ENCODE results near the gene RNASEL.

DNA sequence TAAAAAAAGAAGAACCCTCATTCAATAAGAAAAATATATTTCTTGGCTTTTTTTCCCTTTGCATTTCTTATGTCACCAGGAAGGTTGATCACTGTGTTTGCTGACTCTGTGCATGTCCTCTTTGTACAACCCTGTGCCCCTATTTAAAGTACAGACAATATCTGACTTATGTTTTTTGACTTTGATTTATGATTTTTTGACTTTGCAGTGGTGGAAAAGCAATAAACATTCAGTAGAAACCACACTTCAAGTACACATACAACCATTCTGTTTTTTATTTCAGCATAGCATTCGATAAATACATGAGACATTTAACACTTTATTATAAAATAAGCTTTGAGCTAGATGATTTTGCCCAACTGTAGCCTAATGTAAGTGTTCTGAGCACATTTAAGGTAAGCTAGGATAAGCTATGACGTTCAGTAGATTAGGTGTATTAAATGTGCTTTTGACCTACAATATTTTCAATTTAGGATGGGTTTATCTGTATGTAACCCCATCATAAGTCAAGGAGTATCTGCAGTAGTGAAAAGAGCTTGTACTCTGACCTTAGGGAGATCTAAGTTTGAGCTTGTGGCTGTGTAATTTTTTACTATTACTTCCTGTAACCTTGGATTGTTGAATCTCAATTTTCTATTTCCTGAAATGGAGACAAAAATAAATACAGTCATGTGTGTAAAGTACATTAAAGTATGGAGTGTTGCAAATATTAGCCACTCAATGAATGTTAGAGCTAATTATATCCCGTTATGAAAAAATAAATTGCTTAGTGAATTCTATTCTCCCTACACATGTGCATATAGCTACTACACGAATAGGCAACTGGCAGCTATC is 1.2 kb downstream of the RNASEL start:
- TF ChIP-seq, protein P1, sequence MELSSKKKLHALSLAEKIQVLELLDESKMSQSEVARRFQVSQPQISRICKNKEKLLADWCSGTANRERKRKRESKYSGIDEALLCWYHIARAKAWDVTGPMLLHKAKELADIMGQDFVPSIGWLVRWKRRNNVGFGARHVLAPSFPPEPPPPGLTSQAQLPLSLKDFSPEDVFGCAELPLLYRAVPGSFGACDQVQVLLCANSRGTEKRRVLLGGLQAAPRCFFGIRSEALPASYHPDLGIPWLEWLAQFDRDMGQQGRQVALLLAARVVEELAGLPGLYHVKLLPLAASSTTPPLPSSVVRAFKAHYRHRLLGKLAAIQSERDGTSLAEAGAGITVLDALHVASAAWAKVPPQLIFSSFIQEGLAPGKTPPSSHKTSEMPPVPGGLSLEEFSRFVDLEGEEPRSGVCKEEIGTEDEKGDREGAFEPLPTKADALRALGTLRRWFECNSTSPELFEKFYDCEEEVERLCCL (CRISPR knock-in tag; IDR thresholded peaks at IDR 0.05; ENCODE audit: borderline replicate concordance) = no peak
- TF ChIP-seq KAT2B (IDR thresholded peaks at IDR 0.05; ENCODE audit: borderline replicate concordance, low read depth, low read length) (no peak), ZNF766 (CRISPR knock-in tag; IDR thresholded peaks at IDR 0.05; ENCODE audit: borderline replicate concordance) (no peak)
